COR-L47 (cell line): Measurements from ENCODE around the gene DLG2.
"Not testable (repeated sequence)": the region's sequence is repeated elsewhere in the genome, so short reads cannot be mapped to it uniquely, and the experiment has no call there.

Source experiments
- DNase-seq: peaks from one replicate; lab custom pipeline; 2025; lab: John Stamatoyannopoulos, UW

Gene DLG2

DNA sequence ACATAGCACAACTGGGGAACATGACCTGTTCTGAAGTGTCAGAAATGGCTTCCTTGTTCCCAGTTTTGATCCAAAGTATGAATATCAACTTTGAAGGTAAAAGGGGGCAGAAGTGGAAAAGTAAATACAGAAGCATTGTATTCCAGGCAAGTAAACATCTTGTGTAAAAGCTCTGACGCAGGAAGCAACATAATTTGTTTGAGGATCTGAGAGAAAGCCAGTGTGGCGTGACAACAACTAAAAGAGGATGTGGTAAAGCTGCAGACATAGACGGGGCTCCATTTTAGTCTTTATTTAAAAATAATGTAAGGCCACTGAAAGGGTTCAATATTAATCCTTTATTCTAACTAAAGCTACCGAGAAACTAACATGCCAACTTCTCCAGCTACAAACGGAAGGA lies 310.2 kb downstream of the DLG2 start:
- DNase-seq: peak; percentile 12

DNA sequence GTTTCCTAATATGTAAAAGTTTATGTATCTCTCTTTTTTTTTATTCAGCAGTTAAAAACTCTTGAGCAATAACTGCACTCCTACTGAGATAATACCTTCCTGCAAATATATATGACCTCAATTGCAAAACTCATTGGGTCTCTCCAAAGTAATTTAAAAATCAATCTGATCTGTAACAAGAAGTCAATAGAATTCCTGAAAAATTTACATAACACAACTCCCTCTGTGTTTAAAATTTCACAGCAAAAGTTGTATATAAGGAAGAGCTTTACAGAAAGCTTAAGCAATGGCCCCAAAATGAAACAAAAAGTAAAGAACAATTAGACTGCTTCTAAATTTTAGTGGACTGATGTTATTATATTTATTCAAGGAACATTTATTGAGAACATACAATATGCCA lies 313.4 kb downstream of the DLG2 start:
- DNase-seq: no peak

DNA sequence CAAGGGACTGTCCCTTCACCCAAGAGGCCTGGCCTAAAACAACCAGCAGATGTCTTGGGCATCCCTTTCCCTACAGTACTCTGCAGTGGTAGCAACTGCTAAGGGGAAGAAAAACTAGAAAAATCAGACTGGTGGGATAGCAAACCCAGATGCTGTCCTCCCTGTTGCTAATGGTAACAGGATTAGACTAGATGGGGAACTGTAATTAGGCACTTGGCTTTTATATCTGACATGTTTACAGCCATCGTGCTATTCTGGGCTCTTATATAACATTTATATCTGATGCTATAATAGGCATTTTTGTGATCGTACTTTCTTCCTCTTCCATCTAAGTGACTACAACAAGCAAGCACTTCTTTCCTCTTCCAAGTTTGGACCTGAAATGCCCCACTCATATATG lies 316.7 kb downstream of the DLG2 start:
- DNase-seq: no peak

DNA sequence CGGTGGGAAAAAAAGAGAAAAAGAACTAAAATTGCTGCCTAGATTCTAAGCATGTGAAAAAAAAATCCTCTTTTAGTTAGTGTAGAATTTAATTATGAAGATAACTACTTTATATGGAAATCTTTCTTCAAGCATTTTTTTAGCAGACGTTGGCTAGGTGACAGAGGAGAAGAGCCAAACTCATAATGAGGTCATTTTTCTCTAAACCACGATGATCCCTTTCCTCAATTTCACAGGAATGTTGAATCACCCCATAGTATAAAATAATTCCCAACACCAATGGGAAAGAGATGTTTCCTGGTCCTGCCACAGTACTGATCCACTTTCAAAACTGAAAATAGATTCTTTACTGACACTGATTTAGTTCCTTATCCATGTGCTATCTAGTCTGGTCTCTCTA lies 319.8 kb downstream of the DLG2 start:
- no peak for DNase-seq

DNA sequence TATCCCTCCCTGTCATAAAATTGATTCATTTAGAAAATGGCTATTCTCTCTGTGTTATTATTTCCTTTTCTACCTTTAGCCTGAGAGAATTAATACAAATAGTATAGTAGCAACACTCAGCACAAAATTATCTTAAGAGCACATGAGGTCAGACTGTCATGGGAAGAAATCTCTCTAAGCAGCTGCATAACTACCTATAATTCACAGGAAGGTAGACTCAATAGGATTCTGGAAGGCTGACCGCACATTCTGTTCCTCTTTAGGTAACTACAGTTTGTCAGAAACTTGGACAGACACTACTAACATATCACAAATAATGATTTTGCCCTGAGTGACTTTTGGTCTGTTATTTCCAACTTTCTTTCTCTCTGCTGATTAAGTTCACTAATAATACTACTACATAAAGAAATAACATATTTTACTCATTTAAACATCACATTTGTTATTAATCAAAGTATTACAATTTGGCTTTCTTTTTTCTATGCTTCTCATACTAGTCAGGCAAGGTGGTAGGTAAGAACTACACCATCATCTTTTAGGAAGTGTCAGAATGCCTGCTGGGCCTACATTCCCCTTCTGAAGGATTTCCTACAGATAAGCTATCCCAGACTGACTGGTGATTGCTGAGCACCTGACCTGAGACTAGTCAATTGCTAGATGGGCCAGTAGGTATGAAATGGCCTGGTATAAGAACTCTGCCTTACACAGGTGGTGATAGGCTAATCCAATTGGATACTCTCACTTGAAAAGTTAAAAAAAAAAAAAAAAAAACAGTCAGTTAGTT lies 325.1 kb downstream of the DLG2 start:
- DNase-seq: no peak

DNA sequence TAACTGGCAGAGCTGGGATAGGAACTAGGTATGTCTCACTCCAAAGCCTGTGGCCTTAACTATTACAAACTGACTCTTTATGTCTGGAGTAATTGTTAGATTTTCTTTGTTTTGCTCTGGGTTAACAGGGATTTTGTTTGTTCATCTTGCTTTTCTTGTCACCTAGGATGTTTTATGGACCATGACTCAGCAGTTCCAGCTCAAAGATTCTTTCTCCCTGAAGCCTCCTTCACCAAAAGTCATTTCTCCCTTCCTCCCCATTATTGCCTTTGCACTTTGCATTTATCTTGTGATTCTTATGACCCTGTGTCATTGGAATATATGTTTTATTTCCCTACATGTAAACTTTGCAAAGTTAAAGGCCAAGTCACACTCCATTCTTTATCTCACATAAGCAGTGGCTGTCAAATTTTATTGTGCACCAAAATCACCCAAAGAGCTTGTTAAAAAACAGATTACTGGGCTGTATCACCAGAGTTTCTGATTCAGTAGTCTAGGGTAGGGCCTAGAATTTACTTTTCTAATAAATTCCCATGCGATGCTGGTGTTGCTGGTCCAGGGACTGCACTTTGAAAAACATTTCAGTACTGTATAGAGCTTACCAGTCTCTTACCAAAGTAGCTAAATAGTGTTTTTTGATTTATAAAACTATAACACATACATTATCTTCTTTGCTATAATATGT lies 327.7 kb downstream of the DLG2 start:
- no peak for DNase-seq

DNA sequence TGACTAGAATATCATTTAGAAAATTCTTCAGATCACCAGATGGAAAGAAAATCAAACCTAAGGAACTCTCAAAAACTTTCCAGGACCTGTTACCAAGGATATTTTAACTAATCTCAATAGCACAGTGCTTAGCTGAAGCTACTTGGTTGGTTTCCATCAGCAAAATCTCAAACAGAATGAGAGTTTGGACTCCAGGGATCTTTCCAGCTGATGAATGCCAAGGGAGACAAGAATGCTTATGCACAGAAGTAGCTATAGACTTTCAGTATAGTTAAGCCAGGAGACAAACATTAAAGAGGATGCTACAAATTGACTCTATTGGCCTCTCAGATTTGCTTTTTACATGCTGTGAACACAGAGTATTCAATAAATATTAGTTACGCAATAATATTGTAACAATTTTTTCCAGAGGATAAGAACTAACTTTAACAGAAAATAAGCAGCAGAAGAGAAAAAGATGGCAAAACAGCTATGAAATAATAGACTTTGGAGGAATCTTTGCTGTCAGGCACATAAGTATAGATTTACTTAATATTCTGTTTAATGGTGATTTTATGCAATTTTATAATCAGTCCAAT lies 331.4 kb downstream of the DLG2 start:
- no peak for DNase-seq

DNA sequence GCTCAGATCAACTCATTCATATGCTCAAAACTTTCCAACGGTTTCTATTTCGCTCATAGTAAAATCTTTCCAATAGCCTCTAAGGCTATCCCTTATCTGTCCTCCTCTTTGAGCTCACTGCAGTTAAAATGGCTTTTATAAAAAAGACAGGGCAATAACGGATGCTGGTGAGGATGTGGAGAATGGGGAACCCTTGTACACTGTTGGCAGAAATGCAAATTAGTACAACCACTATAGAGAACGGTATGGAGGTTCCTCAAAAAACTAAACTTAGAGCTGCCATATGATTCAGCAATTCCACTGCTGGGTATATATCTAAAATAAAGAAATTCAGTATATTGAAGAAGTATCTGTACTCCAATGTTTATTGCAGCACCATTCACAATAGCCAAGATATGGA lies 345.6 kb downstream of the DLG2 start:
- DNase-seq: no peak

DNA sequence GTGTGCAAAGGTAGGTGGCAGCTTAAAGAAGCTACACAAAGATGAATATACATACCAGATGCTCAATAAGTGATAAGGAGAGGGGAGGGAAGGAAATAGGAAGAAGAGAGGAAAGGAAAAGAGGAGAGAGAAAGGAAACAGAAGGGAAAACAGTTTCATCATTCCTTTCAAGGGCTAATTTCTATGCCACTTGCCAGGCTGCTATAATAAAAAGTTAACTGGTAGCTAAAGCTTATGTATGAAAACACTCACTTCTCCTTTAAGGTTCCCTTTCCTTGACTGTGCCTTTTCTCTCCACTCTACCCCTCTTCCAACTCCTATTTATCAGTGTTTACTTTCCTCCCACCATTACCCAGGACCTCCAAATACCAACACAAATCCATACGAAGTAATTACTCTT lies 347.9 kb downstream of the DLG2 start:
- no peak for DNase-seq

DNA sequence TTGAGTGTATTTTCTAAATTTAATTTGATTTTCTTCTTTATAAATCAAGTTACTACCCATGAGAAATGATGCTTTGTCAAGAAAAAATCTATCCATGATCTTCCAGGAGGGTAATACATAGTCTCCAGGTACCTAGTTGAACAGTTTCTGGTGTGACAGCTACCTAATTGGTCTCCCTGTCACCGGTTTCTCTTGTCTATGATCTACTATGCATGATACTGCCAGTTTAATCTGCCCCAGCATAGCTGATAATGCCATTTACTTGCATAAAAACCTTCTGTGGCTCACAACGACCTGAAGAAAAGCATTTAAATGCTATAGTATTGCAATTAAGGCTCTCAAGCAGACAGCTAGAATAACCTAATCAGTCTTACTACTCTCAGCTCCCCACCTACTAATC lies 349.5 kb downstream of the DLG2 start:
- DNase-seq: no peak

DNA sequence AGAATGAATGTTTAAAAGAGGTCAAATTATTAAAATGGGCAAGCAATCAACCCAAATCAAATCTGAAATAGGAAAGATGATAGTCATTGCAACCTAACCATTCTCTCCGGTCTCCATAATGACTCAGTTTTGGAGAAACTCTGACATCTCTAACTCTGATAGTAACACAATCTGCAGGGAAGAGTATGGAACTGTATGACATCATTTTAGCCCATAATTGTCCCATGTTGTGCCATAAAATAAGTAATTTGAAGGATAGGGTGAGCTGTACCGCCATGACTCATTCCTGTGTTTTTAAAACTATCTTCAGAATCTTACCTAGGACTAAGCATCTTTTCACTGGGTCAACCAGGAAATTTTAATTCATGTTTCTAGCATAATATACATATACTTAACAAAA lies 350.8 kb downstream of the DLG2 start:
- no peak for DNase-seq

DNA sequence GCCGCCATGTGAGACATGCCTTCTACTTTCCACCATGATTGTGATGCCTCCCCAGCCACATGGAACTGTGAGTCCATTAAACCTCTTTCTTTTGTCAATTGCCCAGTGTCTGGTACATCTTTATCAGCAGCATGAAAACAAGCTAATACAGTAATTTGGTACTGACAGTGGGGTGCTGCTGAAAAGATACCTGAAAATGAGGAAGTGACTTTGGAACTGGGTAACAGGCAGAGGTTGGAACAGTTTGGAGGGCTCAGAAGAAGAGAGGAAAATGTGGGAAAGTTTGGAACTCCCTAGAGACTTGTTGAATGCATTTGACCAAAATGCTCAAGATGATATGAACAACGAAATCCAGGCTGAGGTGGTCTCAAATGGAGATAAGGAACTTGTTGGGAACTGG lies 356.8 kb downstream of the DLG2 start:
- not testable (repeated sequence) for DNase-seq

DNA sequence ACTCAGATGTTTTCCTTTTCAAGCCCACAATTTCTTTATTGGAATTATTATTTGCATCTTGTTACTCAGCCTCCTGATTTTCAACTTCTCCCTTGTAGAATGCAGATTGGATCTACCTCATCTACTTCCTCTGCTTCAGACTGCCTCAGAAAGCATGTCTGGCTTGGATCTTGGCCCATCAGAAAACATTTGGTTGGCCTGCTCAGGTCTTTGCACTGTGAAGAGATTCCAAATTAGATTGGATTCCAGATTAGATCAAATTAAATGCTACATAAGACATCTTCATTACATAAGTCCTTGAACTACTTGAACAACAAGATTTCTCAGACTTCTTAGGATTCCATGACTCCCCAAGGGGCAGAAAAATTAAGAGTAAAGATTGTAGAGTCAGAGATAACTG lies 358.0 kb downstream of the DLG2 start:
- DNase-seq: no peak

DNA sequence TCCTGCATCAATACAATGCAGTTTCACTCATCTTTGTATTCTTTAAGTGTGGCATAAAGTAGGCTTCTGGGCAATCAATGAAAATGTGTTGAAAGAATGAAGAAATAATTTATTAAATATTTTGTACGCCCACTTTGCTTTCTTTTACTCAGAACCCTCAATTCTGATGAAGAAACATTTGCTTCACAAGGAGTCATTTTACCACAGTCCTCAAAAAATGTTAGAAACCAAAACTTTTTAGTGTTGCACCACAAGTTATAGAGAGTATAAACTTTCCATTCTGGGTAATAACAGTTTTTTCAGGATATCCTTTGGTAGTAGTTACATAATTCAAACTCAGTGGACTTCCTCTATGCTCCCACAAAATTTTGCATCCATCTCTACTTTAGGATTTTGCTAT lies 360.5 kb downstream of the DLG2 start:
- DNase-seq: no peak

DNA sequence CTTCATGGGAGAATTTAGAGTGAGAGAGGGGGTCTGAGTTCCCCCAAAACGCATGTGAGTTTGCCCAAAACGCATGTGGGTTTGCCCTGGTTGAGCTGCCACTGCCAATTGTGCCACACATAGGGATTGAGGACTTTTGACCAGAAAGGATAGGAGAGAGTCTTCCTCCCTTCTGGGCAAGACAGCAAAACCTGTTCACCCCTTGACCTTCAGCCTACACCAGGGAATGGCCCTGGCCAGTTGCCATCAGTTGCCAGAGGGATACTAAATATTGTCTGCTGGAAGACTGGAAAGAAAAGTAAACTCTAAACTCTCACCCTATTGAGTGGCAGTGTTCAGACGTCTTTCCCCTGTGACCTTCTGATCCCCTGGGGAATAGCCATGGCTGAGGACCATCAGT lies 363.8 kb downstream of the DLG2 start:
- DNase-seq: no peak

DNA sequence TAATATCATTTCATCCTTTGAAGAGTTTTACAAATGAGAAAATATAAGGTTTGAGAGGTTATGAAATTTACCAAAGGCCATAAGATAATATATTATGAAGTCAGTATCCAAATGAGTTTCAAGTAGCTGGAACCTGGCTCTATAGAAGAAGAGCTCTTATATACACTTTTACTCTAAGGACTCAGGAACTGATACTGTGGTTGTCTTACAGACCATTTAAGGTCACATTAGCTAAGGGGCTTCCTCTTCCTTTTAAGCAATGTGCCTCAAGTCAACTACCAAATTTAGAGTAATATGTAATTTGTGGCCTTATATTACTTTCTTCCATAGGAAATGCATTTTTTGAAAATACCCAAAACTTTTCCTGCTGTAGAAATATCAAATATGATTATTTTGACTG lies 369.3 kb downstream of the DLG2 start:
- DNase-seq: no peak

DNA sequence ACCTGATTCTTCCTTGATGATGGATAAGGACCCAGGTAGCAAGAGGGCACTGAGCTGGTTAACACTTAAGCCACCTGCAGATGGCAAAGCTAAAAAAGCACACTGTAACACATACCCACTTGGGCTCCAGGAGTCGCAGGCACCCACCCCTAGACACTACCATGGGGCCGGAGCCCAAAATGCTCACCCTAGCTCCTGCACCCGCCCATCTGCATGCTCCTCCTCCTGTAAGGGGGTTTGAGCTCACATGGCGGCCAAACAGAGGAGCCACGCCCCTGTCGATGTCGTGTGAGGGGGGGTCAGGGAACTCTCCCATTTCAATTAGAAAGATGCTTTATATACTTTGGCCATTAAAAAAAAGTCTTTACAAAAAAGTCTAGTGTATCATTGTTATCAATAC lies 370.7 kb downstream of the DLG2 start:
- DNase-seq: no peak

DNA sequence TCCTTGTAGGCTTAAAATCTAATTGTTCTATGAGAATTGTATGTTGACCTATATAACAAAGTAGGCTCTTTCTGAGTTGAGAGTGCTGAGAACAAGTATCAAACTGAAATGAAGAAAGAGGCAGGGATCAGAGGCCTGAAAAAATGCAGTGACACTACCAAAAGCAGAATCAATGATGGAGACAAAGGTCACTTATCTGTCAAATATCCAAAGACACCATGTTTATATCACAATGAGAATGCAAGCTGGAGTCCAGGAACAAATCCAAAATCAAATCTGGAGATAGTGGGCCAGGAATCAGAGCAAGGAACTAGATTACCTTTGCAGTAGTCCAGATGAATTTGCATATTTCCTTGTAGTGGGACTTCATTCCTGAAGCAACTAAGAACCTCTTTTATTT lies 377.7 kb downstream of the DLG2 start:
- DNase-seq: no peak

DNA sequence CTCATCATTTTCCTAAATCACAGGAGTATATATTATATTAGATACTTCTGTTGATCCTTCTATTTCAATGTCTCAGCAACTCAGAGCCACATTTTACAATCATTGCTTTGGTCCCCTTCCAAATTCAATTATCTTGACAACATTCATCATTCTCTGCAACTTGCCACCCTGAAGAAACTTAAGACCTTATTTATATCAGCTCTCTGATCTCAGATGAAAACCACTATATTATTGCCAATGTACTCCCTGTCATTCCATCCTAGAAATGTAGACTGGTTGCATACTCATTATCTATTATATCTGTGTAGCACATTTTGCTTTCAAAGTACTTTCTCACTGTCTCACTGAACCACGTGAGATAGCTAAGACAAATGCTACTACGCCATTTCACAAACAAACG lies 379.3 kb downstream of the DLG2 start:
- DNase-seq: no peak

DNA sequence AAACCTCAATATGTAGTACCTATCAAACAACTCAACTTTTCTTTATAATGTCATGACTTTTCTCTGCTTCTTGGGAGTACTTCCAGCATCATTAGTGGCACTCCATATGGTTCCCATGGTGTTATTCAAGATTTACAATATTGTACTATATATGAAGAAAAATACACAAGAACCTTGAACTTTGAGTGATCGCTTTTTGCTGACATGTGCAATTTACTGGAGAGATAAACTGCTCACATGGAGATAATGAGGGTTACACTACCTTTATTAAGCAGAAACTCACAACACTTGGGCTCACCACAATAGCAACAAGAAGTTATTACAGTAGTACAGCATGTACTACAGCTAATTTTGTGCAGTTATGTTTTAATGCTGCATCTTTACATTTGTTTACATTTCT lies 388.2 kb downstream of the DLG2 start:
- no peak for DNase-seq

DNA sequence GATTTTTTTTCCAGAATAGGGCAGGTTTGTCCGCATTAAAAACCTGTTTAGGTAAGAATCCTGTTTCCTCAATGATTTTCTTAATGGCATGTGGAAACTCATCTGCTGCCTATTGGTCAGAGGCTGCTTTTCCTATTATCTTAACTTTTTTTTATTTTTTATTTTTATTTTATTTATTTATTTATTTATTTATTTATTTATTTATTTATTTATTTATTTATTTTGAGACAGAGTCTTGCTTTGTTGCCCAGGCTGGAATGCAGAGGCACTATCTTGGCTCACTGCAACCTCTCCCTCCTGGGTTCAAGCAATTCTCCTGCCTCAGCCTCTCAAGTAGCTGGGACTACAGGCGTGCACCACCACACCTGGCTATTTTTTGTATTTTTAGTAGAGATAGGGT lies 389.1 kb downstream of the DLG2 start:
- DNase-seq: not testable (repeated sequence)

DNA sequence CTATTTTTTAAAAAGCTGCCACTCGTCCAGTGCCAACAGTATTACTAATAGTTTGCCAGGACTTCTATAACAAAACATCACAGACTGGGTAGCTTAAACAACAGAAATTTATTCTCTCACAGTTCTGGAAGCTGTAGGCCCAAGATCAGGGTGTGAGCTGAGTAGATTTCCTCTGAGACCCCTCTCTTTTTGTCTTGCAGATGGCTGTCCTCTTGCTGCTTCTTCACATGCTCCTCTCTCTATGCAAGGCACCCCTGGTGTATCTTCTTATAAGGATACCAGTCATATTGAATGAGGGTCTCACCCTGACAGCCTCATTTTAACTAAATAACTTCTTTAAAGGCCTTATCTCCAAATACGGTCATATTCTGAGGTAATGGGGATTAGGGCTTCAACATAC lies 390.9 kb downstream of the DLG2 start:
- no peak for DNase-seq

DNA sequence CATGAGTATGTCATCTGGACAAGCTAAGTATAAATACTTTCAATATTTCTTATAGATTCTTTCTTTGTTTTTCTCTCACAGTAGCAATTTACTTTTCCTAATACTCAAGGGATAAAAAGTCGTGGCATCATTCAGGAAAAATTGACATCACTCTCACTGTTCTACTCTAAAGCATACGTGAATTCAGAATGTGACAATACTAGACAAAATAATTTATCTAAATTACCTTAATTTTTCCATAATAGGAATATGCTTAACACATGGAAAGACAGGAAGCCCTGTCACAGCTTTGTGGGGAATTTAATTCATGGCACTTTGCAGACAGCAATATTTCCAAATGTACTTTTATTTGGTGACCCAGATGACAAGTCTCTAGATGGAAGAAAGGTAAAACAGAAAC lies 394.6 kb downstream of the DLG2 start:
- no peak for DNase-seq

DNA sequence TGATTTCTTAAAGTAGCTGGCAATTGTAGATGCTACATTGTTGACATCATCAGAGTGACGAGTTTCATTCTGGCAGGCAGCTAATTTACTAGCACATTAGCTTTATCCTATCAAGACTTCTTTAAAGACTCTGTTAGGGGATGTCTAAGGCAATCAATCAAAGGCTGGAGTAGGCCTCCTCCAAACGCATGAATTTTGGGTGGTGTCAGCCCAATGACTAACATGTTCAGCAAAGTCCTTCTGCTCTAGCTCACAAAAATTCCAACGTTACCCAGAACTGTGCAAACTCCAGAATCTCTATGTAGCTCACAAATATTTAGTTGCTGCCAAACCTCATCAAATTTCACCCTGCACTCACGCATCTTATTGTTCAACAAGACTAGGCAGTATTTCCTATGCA lies 395.6 kb downstream of the DLG2 start:
- DNase-seq: no peak
